NCI-H1694 (cell line): Measurements from ENCODE around the gene SCOC.
"Not testable (repeated sequence)": the region's sequence is repeated elsewhere in the genome, so short reads cannot be mapped to it uniquely, and the experiment has no call there.

Source experiments
- DNase-seq: peaks from one replicate; lab custom pipeline; 2025; lab: John Stamatoyannopoulos, UW

SCOC gene

GRCh38 chr4:140361099-140361498 lies 12.3 kb upstream of the SCOC start:
- DNase-seq, result no peak

GRCh38 chr4:140363051-140363450 lies 10.4 kb upstream of the SCOC start:
- no peak for DNase-seq

- DNase-seq, result no peak
Measured at GRCh38 chr4:140363558-140363957, 9.9 kb upstream of the SCOC start.

- no peak for DNase-seq
Measured at GRCh38 chr4:140367738-140368137, 5.7 kb upstream of the SCOC start.

- no peak for DNase-seq
Measured at GRCh38 chr4:140368686-140369085, 4.8 kb upstream of the SCOC start.

- DNase-seq, result no peak
Measured at GRCh38 chr4:140372751-140373327, 607 bp upstream of the SCOC start.

- no peak for DNase-seq
Measured at GRCh38 chr4:140374130-140374477, 658 bp downstream of the SCOC start.

- no peak for DNase-seq
Measured at GRCh38 chr4:140382732-140383131, 9.3 kb downstream of the SCOC start.

GRCh38 chr4:140388015-140388414 lies 14.6 kb downstream of the SCOC start:
- DNase-seq, result no peak

GRCh38 chr4:140395668-140396067 lies 22.2 kb downstream of the SCOC start:
- DNase-seq, result no peak

- no peak for DNase-seq
Measured at GRCh38 chr4:140400111-140400510, 26.7 kb downstream of the SCOC start.

GRCh38 chr4:140406292-140406691 lies 32.8 kb downstream of the SCOC start:
- DNase-seq, result no peak

GRCh38 chr4:140408974-140409373 lies 35.5 kb downstream of the SCOC start:
- DNase-seq, result no peak

GRCh38 chr4:140413130-140413969 lies 39.9 kb downstream of the SCOC start:
- not testable (repeated sequence) for DNase-seq

GRCh38 chr4:140423106-140423505 lies 49.7 kb downstream of the SCOC start:
- no peak for DNase-seq

- DNase-seq, result peak; percentile 62
Measured at GRCh38 chr4:140426610-140427105, 53.2 kb downstream of the SCOC start.

- DNase-seq, result peak; percentile 39
Measured at GRCh38 chr4:140427106-140427918, 53.9 kb downstream of the SCOC start, which contains the start of gene CLGN. CLGN (minus strand) TSS chr4:140427648; CDS start chr4:140413078, 14,570 bp downstream.

- DNase-seq, result no peak
Measured at GRCh38 chr4:140427919-140428471, 54.5 kb downstream of the SCOC start.
